Upper lobe of right lung (tissue), 1 donor: Measurements from ENCODE around the gene ARHGAP20. TPM values are rescaled to one million over a fixed set of nuclear protein-coding genes. Genes with fewer than 3 reads are reported as not detected.

ENCODE experiments used
- ATAC-seq: fragments of 200-7000 bp; cut with Tn5 transposase; one replicate; pipeline ENCODE4 v1.9.1; 2020; ENCODE audit warnings: mild to moderate bottlenecking, moderate library complexity
- DNase-seq: peaks from one replicate; pipeline ENCODE4 v3.0.0-alpha.2; 2020
- H3K27ac ChIP-seq: fragments of 200-600 bp; one replicate; pipeline ENCODE4 v1.8.0; 2022
- H3K27me3 ChIP-seq: fragments of 200-600 bp; one replicate; pipeline ENCODE4 v1.8.0; 2022; ENCODE audit warnings: mild to moderate bottlenecking
- H3K36me3 ChIP-seq: fragments of 200-600 bp; one replicate; pipeline ENCODE4 v1.8.0; 2022
- H3K4me1 ChIP-seq: fragments of 200-600 bp; one replicate; pipeline ENCODE4 v1.8.0; 2022
- H3K4me3 ChIP-seq: fragments of 200-600 bp; one replicate; pipeline ENCODE4 v1.8.0; 2022; ENCODE audit warnings: mild to moderate bottlenecking
- H3K9me3 ChIP-seq: fragments of 200-600 bp; one replicate; pipeline ENCODE4 v1.8.0; 2022
- CTCF ChIP-seq: fragments of 200-600 bp; IDR thresholded peaks from one replicate; pipeline ENCODE4 v1.8.0; 2022; ENCODE audit warnings: antibody characterized with exemption
- intact Hi-C: fragments of 100-400 bp; cut with DNase I; formaldehyde crosslinking; loops from one replicate; pipeline ENCODE4 v1.11.0; 2022
- total RNA-seq: library from RNA; stranded (reverse); fragmentation: NEBNext Ultra II Directional; extraction: Animal tissue kit (Norgen Biotek cat#: 25700); gene quantifications from one replicate; pipeline ENCODE4 v1.2.1, GENCODE V29; 2021
- donor health status: DM: no; HTN: yes; CAD: no; lungs with severe emphysema.

ARHGAP20 gene
- total RNA-seq, 1 donor from 2014 or later: 6.6 TPM

GRCh38 chr11:110529043-110529442 lies 183.2 kb downstream of the ARHGAP20 start:
- H3K36me3 ChIP-seq: no peaks in the 10 kb centered on the region
- intact Hi-C loops: no loop called here
- H3K27me3 ChIP-seq: no peaks in the 10 kb centered on the region
- H3K9me3 ChIP-seq: no peaks in the 10 kb centered on the region
- H3K4me3 ChIP-seq: no peak overlapping the region
- H3K4me1 ChIP-seq: peaks cover 9% of the 10 kb centered on the region
- no peak overlapping the region for H3K27ac ChIP-seq
- ATAC-seq: peak; percentile 60
- no peak for DNase-seq
- TF ChIP-seq CTCF: peak; percentile 43

- Histone ChIP-seq H3K4me1 (peaks cover 9% of the 10 kb centered on the region), H3K27ac (no peak overlapping the region), H3K4me3 (no peak overlapping the region), H3K9me3 (no peaks in the 10 kb centered on the region), H3K36me3 (no peaks in the 10 kb centered on the region), H3K27me3 (no peaks in the 10 kb centered on the region)
- no peak for TF ChIP-seq CTCF
- intact Hi-C loops: no loop called here
- DNase-seq (no peak), ATAC-seq (no peak)
Observed at GRCh38 chr11:110527146-110527545, 185.1 kb downstream of the ARHGAP20 start.
